H1 (cell line): ENCODE data around the gene CARD14. TPM values are rescaled to one million over a fixed set of nuclear protein-coding genes. Genes with fewer than 3 reads are reported as not detected.

Experiments
- CTCF ChIA-PET: fragments of 300-600 bp; sonication (Branson Sonifier 250); formaldehyde crosslinking; loops from one replicate; lab custom pipeline; 2021; ENCODE audit not compliant: partially characterized antibody; lab: Charles Lee
- POLR2A ChIA-PET: fragments of 300-600 bp; sonication (Branson Sonifier 250); formaldehyde crosslinking; loops from one replicate; lab custom pipeline; 2021; ENCODE audit warnings: inconsistent platforms; ENCODE audit not compliant: partially characterized antibody; lab: Charles Lee
- DNase-seq, 2 experiments: peaks; one replicate each; pipeline versions ENCODE4 v3.0.0 to v3.0.0-alpha.2; 2010 to 2022; ENCODE audit warnings: low spot score in 2 of 2, low read depth in 1 of 2, mixed read lengths in 1 of 2
- FAIRE-seq: peaks from 2 replicates; lab custom pipeline; 2011; peaks lifted over from hg19 to GRCh38; lab: Jason Lieb, UNC
- H2AFZ ChIP-seq: 2 replicates; pipeline ENCODE4 v1.8.1; 2012; ENCODE audit warnings: low read length, inconsistent platforms
- H2AK5ac ChIP-seq: 2 replicates; pipeline ENCODE4 v1.6.1; 2013; ENCODE audit warnings: low read depth, low read length
- H2BK120ac ChIP-seq: replicated peaks from 2 replicates; pipeline ENCODE3; 2013; ENCODE audit warnings: low read depth, low read length, inconsistent platforms
- H2BK12ac ChIP-seq: 2 replicates; pipeline ENCODE4 v1.6.1; 2013; ENCODE audit warnings: low read depth, low read length
- H2BK15ac ChIP-seq: 2 replicates; pipeline ENCODE4 v1.6.1; 2013; ENCODE audit warnings: low read length
- H2BK20ac ChIP-seq: 2 replicates; pipeline ENCODE4 v1.6.1; 2013; ENCODE audit warnings: low read length
- H2BK5ac ChIP-seq: 2 replicates; pipeline ENCODE4 v1.6.1; 2013; ENCODE audit warnings: low read depth, low read length
- H3K14ac ChIP-seq: 2 replicates; pipeline ENCODE4 v1.6.1; 2013; ENCODE audit warnings: inconsistent platforms; ENCODE audit not compliant: insufficient read length
- H3K18ac ChIP-seq: 2 replicates; pipeline ENCODE4 v1.6.1; 2013; ENCODE audit warnings: low read length; ENCODE audit errors: extremely low read depth
- H3K23ac ChIP-seq: 2 replicates; pipeline ENCODE4 v1.6.1; 2013; ENCODE audit warnings: inconsistent platforms; ENCODE audit not compliant: insufficient read length
- H3K23me2 ChIP-seq: 2 replicates; pipeline ENCODE4 v1.6.1; 2013; ENCODE audit warnings: low read depth, low read length
- H3K27ac ChIP-seq: 2 replicates; pipeline ENCODE4 v1.6.1; 2011; ENCODE audit warnings: low read depth, low read length, inconsistent platforms
- H3K27me3 ChIP-seq, 4 experiments: replicated peaks in 1 of 4; 1 replicate in 1 of 4; 2 replicates in 3 of 4; pipeline versions ENCODE4 v1.6.1 to v1.8.1; 2011 to 2013; ENCODE audit warnings: low read length in 3 of 4, mild to moderate bottlenecking in 3 of 4, inconsistent platforms in 2 of 4, mixed read lengths in 2 of 4, moderate library complexity in 1 of 4; ENCODE audit not compliant: control insufficient read depth in 3 of 4, insufficient read depth in 3 of 4; ENCODE audit errors: extremely low read depth in 1 of 4
- H3K36me3 ChIP-seq, 4 experiments: 2 replicates each; pipeline versions ENCODE4 v1.6.1 to v1.8.1; 2011 to 2013; ENCODE audit warnings: mild to moderate bottlenecking in 4 of 4, low read length in 3 of 4, moderate library complexity in 2 of 4, control low read depth in 1 of 4, inconsistent platforms in 1 of 4; ENCODE audit not compliant: insufficient read depth in 4 of 4, control insufficient read depth in 2 of 4
- H3K4ac ChIP-seq: replicated peaks from 2 replicates; pipeline ENCODE3; 2013; ENCODE audit warnings: low read length, low read depth, mixed read lengths, inconsistent platforms; ENCODE audit not compliant: insufficient read length
- H3K4me1 ChIP-seq, 4 experiments: replicated peaks in 1 of 4; 1 replicate in 1 of 4; 2 replicates in 3 of 4; pipeline versions ENCODE4 v1.6.1 to v1.8.1; 2011 to 2013; ENCODE audit warnings: low read length in 3 of 4, inconsistent platforms in 2 of 4, mixed read lengths in 1 of 4; ENCODE audit not compliant: insufficient read depth in 4 of 4, control insufficient read depth in 3 of 4
- H3K4me2 ChIP-seq, 2 experiments: 2 replicates each; pipeline versions ENCODE4 v1.6.1 to v1.8.1; 2011 to 2013; ENCODE audit warnings: low read depth in 2 of 2, low read length in 2 of 2, control low read depth in 1 of 2, inconsistent platforms in 1 of 2, mild to moderate bottlenecking in 1 of 2; ENCODE audit not compliant: insufficient read depth in 1 of 2
- H3K4me3 ChIP-seq, 4 experiments: fragments of 200-600, 300-600 bp in 1 of 4; sonication (generic), shearing (Covaris generic), sonication (Bioruptor Twin) in 1 of 4; 2 replicates each; pipeline versions ENCODE4 v1.5.1 to v1.8.1; 2011 to 2016; ENCODE audit warnings: low read length in 4 of 4, low read depth in 3 of 4, control low read depth in 2 of 4, inconsistent platforms in 2 of 4, mild to moderate bottlenecking in 2 of 4, mixed read lengths in 1 of 4, moderate library complexity in 1 of 4; ENCODE audit not compliant: insufficient read depth in 2 of 4; ENCODE audit errors: extremely low read depth in 1 of 4
- H3K56ac ChIP-seq: replicated peaks from 2 replicates; pipeline ENCODE3; 2013; ENCODE audit warnings: low read depth, mild to moderate bottlenecking, mixed read lengths, low read length, inconsistent platforms; ENCODE audit not compliant: insufficient read length
- H3K79me1 ChIP-seq: 2 replicates; pipeline ENCODE4 v1.6.1; 2013; ENCODE audit warnings: low read depth, low read length, control low read depth
- H3K79me2 ChIP-seq, 2 experiments: 2 replicates each; pipeline versions ENCODE4 v1.6.1 to v1.8.1; 2012 to 2013; ENCODE audit warnings: low read length in 2 of 2, mild to moderate bottlenecking in 2 of 2, inconsistent platforms in 1 of 2; ENCODE audit not compliant: insufficient read depth in 2 of 2, control insufficient read depth in 1 of 2
- H3K9ac ChIP-seq, 4 experiments: replicated peaks in 1 of 4; 1 replicate in 1 of 4; 2 replicates in 3 of 4; pipeline versions ENCODE4 v1.6.1 to v1.8.1; 2011 to 2013; ENCODE audit warnings: low read depth in 3 of 4, low read length in 3 of 4, control low read depth in 2 of 4, mild to moderate bottlenecking in 2 of 4, moderate library complexity in 2 of 4, inconsistent platforms in 1 of 4; ENCODE audit errors: extremely low read depth in 1 of 4
- H3K9me3 ChIP-seq, 2 experiments: 2 replicates each; pipeline versions ENCODE4 v1.6.1 to v1.8.1; 2012 to 2013; ENCODE audit warnings: mild to moderate bottlenecking in 2 of 2, moderate library complexity in 2 of 2, control low read depth in 1 of 2, inconsistent platforms in 1 of 2, low read depth in 1 of 2, low read length in 1 of 2, mixed read lengths in 1 of 2; ENCODE audit not compliant: insufficient read depth in 2 of 2
- H4K20me1 ChIP-seq, 2 experiments: replicated peaks in 1 of 2; 2 replicates each; pipeline versions ENCODE3 to v1.8.1; 2011 to 2013; ENCODE audit warnings: inconsistent platforms in 2 of 2, low read length in 2 of 2, mild to moderate bottlenecking in 1 of 2; ENCODE audit not compliant: insufficient read depth in 2 of 2, control insufficient read depth in 1 of 2
- H4K5ac ChIP-seq: 2 replicates; pipeline ENCODE4 v1.6.1; 2013; ENCODE audit warnings: low read length, low read depth, mixed read lengths, inconsistent platforms; ENCODE audit not compliant: insufficient read length
- H4K8ac ChIP-seq: 2 replicates; pipeline ENCODE4 v1.8.0; 2013; ENCODE audit warnings: mild to moderate bottlenecking, moderate library complexity, low read length, inconsistent platforms; ENCODE audit not compliant: insufficient read depth; ENCODE audit errors: extremely low read depth
- H4K91ac ChIP-seq: replicated peaks from 2 replicates; pipeline ENCODE3; 2013; ENCODE audit warnings: low read length, mixed read lengths, inconsistent platforms; ENCODE audit not compliant: insufficient read length
- GABPA ChIP-seq: IDR thresholded peaks from 2 replicates; pipeline ENCODE4 v1.6.1; 2011; ENCODE audit warnings: mild to moderate bottlenecking, low read length, moderate library complexity, borderline replicate concordance; ENCODE audit not compliant: insufficient read depth
- HDAC2 ChIP-seq, 2 experiments: fragments of 300-600 bp in 1 of 2; sonication (generic) in 1 of 2; IDR thresholded peaks; 2 replicates each; pipeline ENCODE4 v1.6.1; 2011 to 2012; ENCODE audit warnings: low read depth in 2 of 2, low read length in 2 of 2, mild to moderate bottlenecking in 2 of 2, moderate library complexity in 2 of 2, borderline replicate concordance in 1 of 2, inconsistent platforms in 1 of 2
- HDAC6 ChIP-seq: IDR thresholded peaks from one replicate; pipeline ENCODE4 v1.7.1; 2012; ENCODE audit warnings: low read depth, mild to moderate bottlenecking, inconsistent platforms, low read length, moderate library complexity
- KDM4A ChIP-seq: IDR thresholded peaks from one replicate; pipeline ENCODE4 v1.7.1; 2012; ENCODE audit warnings: low read depth, mild to moderate bottlenecking, moderate library complexity, low read length, inconsistent platforms; ENCODE audit not compliant: severe bottlenecking
- KDM5A ChIP-seq: fragments of 200-600 bp; IDR thresholded peaks from 2 replicates; pipeline ENCODE4 v1.7.1; 2012; ENCODE audit warnings: mild to moderate bottlenecking, low read length, inconsistent platforms, mixed read lengths
- POU5F1 ChIP-seq: IDR thresholded peaks from 2 replicates; pipeline ENCODE4 v1.6.1; 2011; ENCODE audit warnings: low read depth, mild to moderate bottlenecking, low read length, moderate library complexity
- WGBS, 2 experiments: shearing (Covaris generic) in 1 of 2; methylation state at CpG; one replicate each; pipeline versions ENCODE4 v1.1.6 to v1.1.7; 2013 to 2015; ENCODE audit warnings: low lambda C conversion rate in 2 of 2, mixed read lengths in 2 of 2, inconsistent platforms in 1 of 2, low coverage in 1 of 2, missing lambda C conversion rate in 1 of 2; ENCODE audit not compliant: insufficient replicate concordance in 2 of 2, insufficient coverage in 1 of 2, insufficient read length in 1 of 2; ENCODE audit errors: extremely low coverage in 1 of 2, missing lambda C conversion rate in 1 of 2; 5-methylcytosine and 5-hydroxymethylcytosine counted together
- polyA plus RNA-seq, 7 experiments: library from polyadenylated mRNA; depleted of rRNA in 3 of 7; stranded (reverse) in 5 of 7; unstranded in 2 of 7; fragments of >200 nt in 5 of 7; fragments of 200-250 nt in 2 of 7; gene quantifications; 1 replicate in 5 of 7; 2 replicates in 1 of 7; 4 replicates in 1 of 7; pipeline versions ENCODE4 v1.2.1 to v1.2.3, GENCODE V29; 2011 to 2013; ENCODE audit warnings: missing spikeins in 2 of 7, mixed read lengths in 2 of 7
- total RNA-seq: library from RNA; stranded (reverse); fragmentation: NEBNext Ultra II Directional; extraction: Animal tissue kit (Norgen Biotek cat#: 25700); gene quantifications from 2 replicates; pipeline ENCODE4 v1.2.1, GENCODE V29; 2021
- TF ChIP-seq, protein P1 (sequence below): IDR thresholded peaks from 2 replicates; pipeline ENCODE4 v1.6.1; 2012; ENCODE audit warnings: low read length, inconsistent platforms
- TF ChIP-seq, protein P2 (sequence below), 3 experiments: IDR thresholded peaks; 1 replicate in 2 of 3; 2 replicates in 1 of 3; pipeline versions ENCODE4 v1.5.1 to v1.6.1; 2011; ENCODE audit warnings: low read length in 3 of 3, mild to moderate bottlenecking in 3 of 3, inconsistent platforms in 2 of 3, low read depth in 1 of 3, moderate library complexity in 1 of 3; ENCODE audit not compliant: insufficient read depth in 1 of 3; ENCODE audit errors: control extremely low read depth in 1 of 3

CARD14 gene
- total and polyA plus RNA-seq, 2 of the 8 experiments (the other 6 are each of a cell fraction or from before 2014, with no cell fraction given), result 0.08 TPM; not detected in 1

DNA sequence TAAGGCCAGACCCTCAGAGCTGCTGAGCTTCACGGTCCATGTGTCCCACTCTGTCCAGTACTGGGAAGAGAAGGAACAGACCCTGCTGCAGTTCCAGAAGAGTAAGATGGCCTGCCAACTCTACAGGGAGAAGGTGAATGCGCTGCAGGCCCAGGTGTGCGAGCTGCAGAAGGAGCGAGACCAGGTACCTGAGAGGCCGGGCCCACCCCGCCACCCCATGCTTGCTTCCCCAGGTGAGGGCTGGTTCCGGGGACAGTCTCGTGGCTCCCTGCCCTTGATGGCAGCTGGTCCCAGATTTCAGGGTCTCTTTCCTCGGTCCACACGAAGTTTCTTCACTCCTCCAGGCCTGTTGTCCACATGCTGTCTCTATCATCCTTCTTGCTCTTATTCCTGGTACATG is 20.9 kb downstream of the CARD14 start:
- FAIRE-seq (no peak), DNase-seq (no peak)
- Histone ChIP-seq H4K8ac (no peak overlapping the region), H2BK5ac (no peak overlapping the region), H3K18ac (no peak overlapping the region), H3K14ac (no peak overlapping the region), H3K9me3 (no peaks in the 10 kb centered on the region), H4K20me1 (peaks cover 0 to 1% of the 10 kb centered on the region in 2 experiments), H3K79me2 (no peaks in the 10 kb centered on the region), H3K4ac (no peak overlapping the region), H3K4me3 (no peak overlapping the region), H3K36me3 (no peaks in the 10 kb centered on the region), H3K9ac (no peak overlapping the region), H4K5ac (no peak overlapping the region), H3K27ac (no peak overlapping the region), H2BK15ac (no peak overlapping the region), H3K4me2 (no peak overlapping the region), H3K23me2 (no peaks in the 10 kb centered on the region), H3K27me3 (no peaks in the 10 kb centered on the region; a peak in 1 of 7 replicates), H3K56ac (no peak overlapping the region), H4K91ac (no peak overlapping the region), H2BK120ac (no peak overlapping the region), H3K79me1 (no peaks in the 10 kb centered on the region), H2BK12ac (no peak overlapping the region), H2AK5ac (no peak overlapping the region), H3K4me1 (no peaks in the 10 kb centered on the region), H2AFZ (no peak overlapping the region), H3K23ac (no peak overlapping the region), H2BK20ac (no peak overlapping the region)
- 95% methylated on average over 10 of the region's 10 CpGs; no CpG with 5 or more reads in 1 of the 2 experiments for WGBS, 2 experiments
- POLR2A ChIA-PET, result interaction anchor here (0.8 to 2.0 kb wide), 5 partner anchors 10 to 108 kb away, joined by 3 to 9 read pairs (median 6); no protein-coding TSS in a partner anchor
- CTCF ChIA-PET, result interaction anchor here (1.0 to 8.0 kb wide), 15 partner anchors 9 to 173 kb away, joined by 3 to 90 read pairs (median 4); no protein-coding TSS in a partner anchor
- TF ChIP-seq, protein P1, sequence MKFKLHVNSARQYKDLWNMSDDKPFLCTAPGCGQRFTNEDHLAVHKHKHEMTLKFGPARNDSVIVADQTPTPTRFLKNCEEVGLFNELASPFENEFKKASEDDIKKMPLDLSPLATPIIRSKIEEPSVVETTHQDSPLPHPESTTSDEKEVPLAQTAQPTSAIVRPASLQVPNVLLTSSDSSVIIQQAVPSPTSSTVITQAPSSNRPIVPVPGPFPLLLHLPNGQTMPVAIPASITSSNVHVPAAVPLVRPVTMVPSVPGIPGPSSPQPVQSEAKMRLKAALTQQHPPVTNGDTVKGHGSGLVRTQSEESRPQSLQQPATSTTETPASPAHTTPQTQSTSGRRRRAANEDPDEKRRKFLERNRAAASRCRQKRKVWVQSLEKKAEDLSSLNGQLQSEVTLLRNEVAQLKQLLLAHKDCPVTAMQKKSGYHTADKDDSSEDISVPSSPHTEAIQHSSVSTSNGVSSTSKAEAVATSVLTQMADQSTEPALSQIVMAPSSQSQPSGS, result no peak
- TF ChIP-seq HDAC2 (IDR thresholded peaks at IDR 0.05; ENCODE audit: borderline replicate concordance in 1 of 2, low read depth in 2 of 2, low read length in 2 of 2), result no peak
- no peak for TF ChIP-seq POU5F1
- TF ChIP-seq HDAC6, result no peak
- no peak for TF ChIP-seq KDM5A
- TF ChIP-seq GABPA, result no peak
- no peak for TF ChIP-seq KDM4A
- TF ChIP-seq, protein P2, sequence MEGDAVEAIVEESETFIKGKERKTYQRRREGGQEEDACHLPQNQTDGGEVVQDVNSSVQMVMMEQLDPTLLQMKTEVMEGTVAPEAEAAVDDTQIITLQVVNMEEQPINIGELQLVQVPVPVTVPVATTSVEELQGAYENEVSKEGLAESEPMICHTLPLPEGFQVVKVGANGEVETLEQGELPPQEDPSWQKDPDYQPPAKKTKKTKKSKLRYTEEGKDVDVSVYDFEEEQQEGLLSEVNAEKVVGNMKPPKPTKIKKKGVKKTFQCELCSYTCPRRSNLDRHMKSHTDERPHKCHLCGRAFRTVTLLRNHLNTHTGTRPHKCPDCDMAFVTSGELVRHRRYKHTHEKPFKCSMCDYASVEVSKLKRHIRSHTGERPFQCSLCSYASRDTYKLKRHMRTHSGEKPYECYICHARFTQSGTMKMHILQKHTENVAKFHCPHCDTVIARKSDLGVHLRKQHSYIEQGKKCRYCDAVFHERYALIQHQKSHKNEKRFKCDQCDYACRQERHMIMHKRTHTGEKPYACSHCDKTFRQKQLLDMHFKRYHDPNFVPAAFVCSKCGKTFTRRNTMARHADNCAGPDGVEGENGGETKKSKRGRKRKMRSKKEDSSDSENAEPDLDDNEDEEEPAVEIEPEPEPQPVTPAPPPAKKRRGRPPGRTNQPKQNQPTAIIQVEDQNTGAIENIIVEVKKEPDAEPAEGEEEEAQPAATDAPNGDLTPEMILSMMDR (IDR thresholded peaks at IDR 0.05; ENCODE audit: control extremely low read depth in 1 of 3, insufficient read depth in 1 of 3, low read depth in 1 of 3, low read length in 3 of 3), result no peak
